Central memory CD4-positive, alpha-beta T cell (primary cell): ENCODE data around the gene NFATC1.

Source experiments
- DNase-seq: peaks from one replicate; pipeline ENCODE4 v3.0.0; 2022

Gene NFATC1

DNA sequence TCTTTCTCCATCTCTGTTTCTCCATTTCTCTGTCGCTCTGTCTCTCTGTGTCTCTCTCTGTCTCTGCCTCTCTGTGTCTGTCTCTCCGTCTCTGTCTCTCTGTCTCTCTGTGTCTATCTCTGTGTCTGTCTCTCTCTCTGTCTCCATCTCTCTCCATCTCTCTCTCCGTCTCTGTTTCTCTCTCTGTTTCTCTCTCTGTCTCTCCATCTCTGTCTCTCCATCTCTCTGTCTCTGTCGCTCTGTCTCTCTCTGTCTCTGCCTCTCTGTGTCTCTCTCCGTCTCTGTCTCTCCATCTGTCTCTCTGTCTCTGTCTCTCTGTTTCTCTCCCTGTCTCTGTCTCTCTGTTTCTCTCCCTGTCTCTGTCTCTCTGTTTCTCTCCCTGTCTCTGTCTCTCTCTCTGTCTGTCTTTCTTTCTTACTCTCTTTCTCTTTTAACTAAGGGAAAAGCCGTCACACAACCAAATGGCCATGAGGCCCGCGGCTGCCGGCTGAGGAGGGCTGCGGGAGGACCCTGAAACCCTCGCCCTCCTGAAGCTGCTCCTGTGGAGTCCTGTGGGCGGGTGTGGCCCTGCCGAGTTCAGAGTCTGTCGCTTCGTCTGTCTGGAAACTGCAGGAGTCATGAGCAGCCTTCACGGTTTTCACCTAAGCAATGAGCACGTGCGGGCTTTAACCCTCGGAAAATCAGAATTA, 29.3 kb downstream of the NFATC1 start:
- no peak for DNase-seq

DNA sequence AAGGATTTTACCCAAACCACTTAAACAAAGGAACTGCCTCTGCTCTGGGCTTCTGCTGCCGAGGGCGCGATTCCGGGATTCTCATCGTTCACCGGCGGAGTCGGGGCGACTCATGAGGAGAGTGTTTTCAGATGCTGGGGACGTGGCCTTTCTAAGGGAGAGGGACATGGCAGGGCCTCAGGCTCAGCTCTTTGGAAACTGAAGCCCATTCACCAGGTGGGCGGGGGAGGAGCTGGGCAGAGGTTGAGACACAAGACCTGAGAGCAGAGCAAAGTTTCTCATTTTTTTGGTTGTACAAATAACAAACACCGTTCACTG, 29.8 kb downstream of the NFATC1 start:
- no peak for DNase-seq

DNA sequence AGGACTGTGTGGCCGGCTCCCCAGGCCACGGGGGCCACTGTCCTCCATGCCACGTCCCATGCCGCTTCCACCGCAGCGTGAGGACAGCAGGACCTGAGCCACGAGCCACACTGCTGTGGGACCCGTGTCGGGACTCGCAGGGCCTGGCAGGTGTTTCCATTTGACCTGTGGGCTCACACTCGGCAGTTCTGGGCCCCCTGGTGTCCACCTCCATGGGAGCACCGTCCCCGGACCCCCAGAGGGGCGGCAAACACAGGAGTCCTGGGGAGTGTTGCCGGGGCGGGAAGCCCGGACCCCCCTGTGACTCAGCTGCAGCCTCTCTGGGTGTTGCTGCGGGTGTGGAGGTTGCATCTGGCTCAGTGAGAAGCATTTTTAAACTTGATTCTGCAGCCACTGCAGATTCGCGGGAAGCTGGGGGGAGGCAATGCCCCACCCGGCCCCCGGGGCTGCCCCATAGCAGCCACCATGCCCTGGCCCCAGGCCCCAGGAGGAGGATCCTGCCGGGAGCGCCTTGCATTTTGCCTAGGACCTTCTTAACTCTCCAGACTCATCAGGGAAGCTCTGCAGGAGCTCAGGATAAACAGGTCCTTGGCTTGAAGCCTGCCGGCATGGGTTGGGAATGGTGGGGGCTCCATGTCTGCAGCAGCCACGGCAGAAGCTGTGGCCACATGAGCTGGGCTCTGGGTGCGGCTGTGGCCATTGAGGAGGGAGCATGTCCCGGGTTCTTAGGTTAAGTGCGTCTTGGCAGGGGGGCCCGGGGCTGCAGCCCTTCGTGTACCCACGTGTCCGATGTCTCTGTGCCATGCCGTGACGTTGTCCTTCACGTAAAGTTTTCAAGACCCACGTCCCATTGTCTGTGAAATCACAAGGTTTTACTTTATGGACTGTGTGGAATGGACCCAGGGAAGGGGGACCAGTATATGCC, 30.9 kb downstream of the NFATC1 start:
- no peak for DNase-seq

- DNase-seq = no peak
Measured at GRCh38 chr18:79427368-79428225, 31.9 kb downstream of the NFATC1 start.

GRCh38 chr18:79428287-79428686, 32.6 kb downstream of the NFATC1 start:
- no peak for DNase-seq

GRCh38 chr18:79429381-79429780, 33.7 kb downstream of the NFATC1 start:
- DNase-seq = no peak

DNA sequence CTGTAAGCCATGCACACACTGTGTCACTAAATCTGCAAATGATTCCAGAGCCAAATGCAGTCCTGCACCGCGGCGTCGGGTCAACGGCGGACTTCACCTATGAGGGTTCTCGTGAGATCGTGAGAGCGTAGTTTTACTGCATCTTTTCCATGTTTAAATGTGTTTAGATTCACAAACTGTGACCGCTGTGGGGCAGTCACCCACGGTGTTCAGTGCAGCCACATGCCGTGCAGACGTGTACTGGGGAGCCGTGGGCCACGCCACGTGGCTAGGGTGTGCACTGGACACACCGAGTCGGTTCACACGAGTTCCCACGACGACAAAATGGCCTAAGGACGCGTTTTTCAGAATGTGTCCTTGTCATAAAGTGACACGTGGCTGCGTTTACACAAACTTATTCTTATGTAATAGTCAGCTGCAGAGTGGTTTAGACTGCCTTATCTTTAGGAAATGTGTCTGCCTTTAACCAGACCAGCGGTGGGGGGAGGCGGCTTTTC, 34.1 kb downstream of the NFATC1 start:
- DNase-seq = no peak

GRCh38 chr18:79432376-79433120, 36.8 kb downstream of the NFATC1 start:
- DNase-seq = no peak

GRCh38 chr18:79433431-79433830, 37.7 kb downstream of the NFATC1 start:
- DNase-seq = no peak

DNA sequence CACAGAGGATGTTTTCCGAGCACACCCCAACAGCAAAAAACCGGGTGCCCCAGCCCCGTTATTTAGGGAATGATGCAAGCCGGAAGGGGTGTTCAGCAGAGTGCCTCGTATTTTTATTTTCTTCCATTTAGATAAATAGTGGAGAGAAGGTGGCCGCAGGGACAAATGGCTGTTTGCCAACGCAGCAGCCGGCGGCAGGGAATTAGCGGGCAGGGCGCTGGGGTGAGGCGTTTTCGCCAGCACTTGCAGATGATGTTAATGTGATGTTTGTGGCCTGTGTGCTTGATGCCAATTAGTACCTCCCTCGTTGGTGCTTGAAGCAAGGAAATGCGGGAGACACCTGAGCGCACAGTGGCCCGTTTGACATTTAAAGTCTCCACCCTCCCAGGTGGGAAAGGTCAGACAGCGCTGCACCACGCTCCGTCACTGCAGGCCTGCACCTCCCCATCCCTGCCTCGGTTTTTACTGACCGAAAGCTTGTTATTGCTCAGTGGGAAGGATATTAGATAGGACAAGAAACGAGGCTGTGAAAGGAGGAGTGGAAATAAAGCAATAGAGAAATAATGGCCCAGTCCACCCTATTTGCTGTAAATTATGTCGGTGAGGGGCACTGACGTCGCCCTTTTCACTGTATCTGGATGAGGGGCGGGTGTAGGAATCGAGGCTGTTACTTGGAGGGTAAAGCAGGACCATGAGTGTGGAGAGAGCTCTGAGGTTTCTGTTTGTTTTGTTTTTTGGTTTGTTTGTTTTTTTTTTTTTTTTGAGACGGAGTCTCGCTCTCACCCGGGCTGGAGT, 39.1 kb downstream of the NFATC1 start:
- DNase-seq = no peak

DNA sequence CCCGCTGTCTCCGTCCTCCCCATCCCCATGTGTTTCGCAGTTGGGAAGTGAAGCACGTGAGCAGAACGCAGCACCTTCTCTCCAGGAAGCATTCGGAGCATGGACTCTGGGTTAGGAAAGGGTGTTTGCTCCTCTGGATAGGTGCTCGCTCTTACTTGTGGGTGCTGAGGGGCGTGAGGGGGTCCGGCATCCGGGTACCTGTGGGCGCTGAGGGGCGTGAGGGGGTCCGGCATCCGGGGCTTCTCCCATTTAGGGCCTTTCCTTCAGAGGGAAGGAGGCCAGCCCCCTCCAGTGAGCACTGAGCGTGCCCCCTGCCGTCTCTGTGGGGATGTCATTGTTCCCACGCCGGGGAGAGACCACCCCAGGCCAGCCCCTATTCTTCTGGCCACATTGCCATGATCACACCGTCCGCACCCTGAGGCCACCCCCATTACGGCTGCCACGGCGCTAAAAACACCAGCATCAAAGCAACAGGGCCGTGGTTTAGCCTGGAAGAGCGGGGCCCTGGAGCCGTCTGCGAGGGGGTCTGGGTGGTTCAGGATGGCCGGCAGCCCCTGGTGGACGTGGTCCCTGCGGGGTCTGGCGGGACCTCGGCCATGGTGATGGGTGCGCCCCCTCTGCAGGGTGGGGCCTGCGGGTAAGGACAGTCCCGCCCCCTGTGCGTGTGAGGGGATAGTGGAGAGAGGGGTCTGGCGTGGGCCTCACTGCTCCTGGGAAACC, 41.0 kb downstream of the NFATC1 start:
- no peak for DNase-seq

DNA sequence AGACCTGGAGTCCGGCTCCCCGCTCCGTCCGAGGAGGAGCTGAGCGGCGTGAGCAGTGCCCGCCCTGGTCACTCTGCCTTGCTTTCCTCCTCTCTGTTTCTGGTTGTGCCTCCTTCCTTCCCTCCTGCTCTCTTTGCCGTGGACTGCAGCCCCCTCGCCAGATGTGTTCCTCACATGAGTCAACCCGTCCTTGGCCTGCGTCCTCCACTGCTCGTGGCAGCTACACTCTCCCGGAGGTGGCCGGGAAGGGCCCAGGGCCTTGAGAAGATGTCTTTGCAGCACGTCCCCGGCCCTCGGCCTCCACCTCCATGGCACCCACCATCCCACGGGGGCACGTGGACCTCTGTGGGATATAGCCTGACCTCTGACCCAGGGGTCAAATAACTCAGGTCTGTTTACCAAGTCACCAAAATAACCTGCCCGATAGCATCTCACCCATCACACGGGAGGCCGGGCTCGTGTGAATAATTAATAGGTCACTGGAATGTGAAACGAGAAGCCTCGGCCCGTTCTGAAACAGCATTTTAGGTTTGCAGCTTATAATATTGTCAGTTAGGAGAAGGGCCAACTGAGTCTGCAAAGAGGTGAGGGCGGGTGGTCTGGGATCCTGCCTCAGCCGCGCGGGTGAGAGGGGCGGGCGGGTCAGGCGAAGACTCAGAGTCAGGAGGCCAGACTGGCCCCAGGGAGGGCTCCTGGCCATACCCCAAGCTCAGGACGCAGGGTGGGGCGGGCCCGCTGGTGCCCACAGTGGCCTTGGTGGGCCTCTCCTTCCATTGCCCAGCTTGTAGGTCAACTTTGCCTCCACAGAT, 42.6 kb downstream of the NFATC1 start:
- DNase-seq = no peak

DNA sequence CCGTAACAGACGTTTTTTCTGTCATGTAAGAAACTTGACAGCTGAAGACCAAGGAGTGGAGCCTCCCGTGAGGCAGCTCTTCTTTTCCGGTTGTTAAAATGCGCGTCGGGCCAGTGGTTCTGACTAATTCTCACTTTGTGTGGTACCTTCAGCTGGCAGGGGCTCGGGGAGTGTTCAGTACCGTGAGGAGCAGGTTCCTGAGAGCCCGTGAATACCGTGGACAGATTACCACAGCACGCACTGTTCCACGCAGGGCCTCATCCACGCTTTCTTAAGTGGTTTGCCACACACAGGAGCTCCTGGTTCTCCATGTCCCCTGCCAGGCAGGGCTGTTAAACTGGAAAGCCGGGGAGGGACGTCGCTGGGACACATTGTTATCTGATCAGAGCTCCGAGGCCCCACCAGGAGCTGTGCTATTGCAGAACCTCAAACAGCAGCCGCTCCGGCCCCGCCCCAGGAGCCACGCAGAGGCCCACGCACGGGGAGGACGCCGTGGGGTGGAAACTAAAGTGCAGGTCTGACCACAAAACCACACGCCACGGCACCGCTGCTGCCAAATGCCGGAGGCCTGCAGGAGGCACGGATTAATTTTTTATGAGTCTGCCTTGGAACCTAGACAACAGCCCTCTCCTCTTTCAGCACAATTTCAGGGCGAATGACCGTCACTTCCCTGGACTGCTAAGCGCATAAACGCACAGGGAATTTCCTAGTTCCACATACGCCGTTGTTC, 43.3 kb downstream of the NFATC1 start:
- peak; percentile 49 for DNase-seq

DNA sequence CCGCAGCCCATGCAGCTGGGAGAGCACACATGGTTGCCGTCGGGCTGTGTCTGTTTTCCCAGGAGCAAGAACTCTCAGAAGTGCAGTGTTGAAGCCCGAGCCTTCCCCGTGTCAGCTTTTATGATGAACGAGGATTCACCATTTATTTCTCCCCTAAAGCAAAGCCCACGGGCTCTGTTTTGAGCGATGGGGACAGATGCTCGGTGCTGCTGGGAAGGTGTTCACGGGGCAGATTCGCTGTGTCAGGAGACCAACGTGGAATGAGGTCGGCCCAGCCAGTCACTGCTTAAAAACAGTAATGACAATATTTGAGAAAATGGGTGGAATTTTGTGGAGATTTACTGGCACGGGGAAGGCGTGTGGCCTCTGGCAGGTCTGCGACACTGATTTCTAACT, 43.9 kb downstream of the NFATC1 start:
- no peak for DNase-seq

GRCh38 chr18:79440316-79441110, 44.8 kb downstream of the NFATC1 start:
- no peak for DNase-seq

GRCh38 chr18:79441420-79441819, 45.7 kb downstream of the NFATC1 start:
- no peak for DNase-seq

DNA sequence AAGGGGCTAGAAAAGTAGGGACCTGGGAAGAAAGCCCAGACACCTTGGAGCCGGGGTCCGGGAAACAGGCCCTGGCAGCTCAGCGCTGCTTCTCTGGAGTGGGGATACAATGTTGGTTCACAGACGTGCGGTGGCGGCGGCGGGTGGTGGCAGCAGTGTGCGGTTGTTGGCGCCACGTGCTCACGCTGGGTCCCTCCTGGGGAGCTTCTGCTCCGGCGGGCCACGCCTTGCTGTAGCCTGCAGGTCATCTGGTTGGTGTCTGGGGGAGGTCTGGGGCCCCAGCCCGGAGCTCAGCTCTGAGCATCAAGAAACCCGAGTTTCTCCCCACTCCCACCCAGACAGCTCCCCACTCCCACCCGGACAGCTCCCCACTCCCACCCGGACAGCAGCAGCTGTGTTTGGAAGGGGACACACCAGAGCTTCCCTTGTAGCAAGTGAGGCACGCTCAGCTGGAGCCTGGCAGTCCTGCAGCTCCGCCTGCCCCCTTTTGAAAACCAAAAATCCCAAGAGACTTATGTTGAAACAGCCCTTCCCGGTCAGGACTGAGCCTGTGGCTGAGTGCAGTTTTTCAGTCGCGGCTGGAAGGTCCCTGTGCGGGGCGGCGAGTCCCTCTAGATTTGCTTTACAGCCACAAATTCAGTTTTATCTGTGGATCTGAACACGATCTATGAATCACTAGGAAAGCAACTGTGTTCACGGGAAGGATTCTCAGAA, 46.9 kb downstream of the NFATC1 start:
- no peak for DNase-seq

DNA sequence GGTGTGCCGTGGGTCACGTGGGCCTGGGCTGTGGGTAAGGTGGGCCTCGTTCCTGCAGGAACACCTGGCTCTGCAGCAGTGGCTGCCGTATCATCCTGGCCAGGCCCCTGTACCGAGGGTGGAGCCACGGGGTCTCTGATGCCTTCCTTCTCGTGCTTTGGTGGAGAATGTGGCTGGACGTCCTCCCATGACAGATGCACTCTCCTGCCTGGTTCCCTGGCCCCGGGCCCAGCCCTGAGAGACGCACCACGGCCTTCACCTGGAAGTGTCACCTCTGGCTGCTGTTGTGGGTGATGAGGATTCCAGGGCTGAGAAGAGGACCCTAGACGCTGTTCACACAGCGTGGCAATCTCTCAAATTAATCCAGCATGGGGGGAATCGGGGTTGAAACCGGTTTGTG, 49.5 kb downstream of the NFATC1 start:
- DNase-seq = no peak
